WTC11 (cell line): ENCODE results near the gene SCD. TPM values are rescaled to one million over a fixed set of nuclear protein-coding genes. Genes with fewer than 3 reads are reported as not detected.
"Not testable (repeated sequence)": the region's sequence is repeated elsewhere in the genome, so short reads cannot be mapped to it uniquely, and the experiment has no call there.

Experiments used
- ATAC-seq: fragments of 200-7000 bp; cut with Tn5 transposase; 2 replicates; pipeline ENCODE4 v1.10.0; 2021; ENCODE audit warnings: mild to moderate bottlenecking, moderate library complexity
- CTCF ChIA-PET: fragments of 300-600 bp; sonication (Branson Sonifier 250); formaldehyde crosslinking; loops from one replicate; lab custom pipeline; 2021; ENCODE audit warnings: antibody characterized with exemption; lab: Charles Lee
- POLR2A ChIA-PET: fragments of 350-600 bp; sonication (Branson Sonifier 250); formaldehyde crosslinking; loops from one replicate; lab custom pipeline; 2021; ENCODE audit warnings: antibody characterized with exemption; lab: Charles Lee
- DNase-seq: peaks from one replicate; pipeline ENCODE4 v3.0.0; 2021; ENCODE audit warnings: low spot score
- H3K27ac Mint-ChIP-seq: 2 replicates; pipeline ENCODE4 v1.8.0; 2021; ENCODE audit warnings: mixed read lengths
- H3K27me3 Mint-ChIP-seq: 2 replicates; pipeline ENCODE4 v1.8.0; 2021; ENCODE audit warnings: low read depth, mild to moderate bottlenecking, moderate library complexity, mixed read lengths
- H3K36me3 Mint-ChIP-seq: 2 replicates; pipeline ENCODE4 v1.8.0; 2021; ENCODE audit warnings: mixed read lengths
- H3K4me1 Mint-ChIP-seq: 2 replicates; pipeline ENCODE4 v1.8.0; 2022; ENCODE audit warnings: mixed read lengths
- H3K4me3 Mint-ChIP-seq: 2 replicates; pipeline ENCODE4 v1.8.0; 2021; ENCODE audit warnings: mild to moderate bottlenecking, moderate library complexity, mixed read lengths
- H3K9me3 Mint-ChIP-seq: 2 replicates; pipeline ENCODE4 v1.8.0; 2021; ENCODE audit warnings: mixed read lengths
- JUN ChIP-seq: sonication (generic); formaldehyde crosslinking; IDR thresholded peaks from 2 replicates; pipeline ENCODE4 v1.8.0; 2023; ENCODE audit warnings: mild to moderate bottlenecking, missing genetic modification reagents
- MXD4 ChIP-seq: fragments of 250-450 bp; sonication (Bioruptor Pico); IDR thresholded peaks from 2 replicates; pipeline ENCODE4 v1.8.0; 2021; ENCODE audit warnings: mild to moderate bottlenecking, moderate library complexity, borderline replicate concordance
- NFATC4 ChIP-seq: fragments of 250-450 bp; sonication (Bioruptor Pico); IDR thresholded peaks from 2 replicates; pipeline ENCODE4 v1.9.0; 2021; ENCODE audit warnings: mild to moderate bottlenecking
- NR1H2 ChIP-seq: sonication (generic); formaldehyde crosslinking; IDR thresholded peaks from 2 replicates; pipeline ENCODE4 v1.9.0; 2021; ENCODE audit warnings: mild to moderate bottlenecking, moderate library complexity, missing genetic modification reagents
- SMAD3 ChIP-seq: sonication (generic); formaldehyde crosslinking; IDR thresholded peaks from 2 replicates; pipeline ENCODE4 v1.8.0; 2022; ENCODE audit warnings: missing genetic modification reagents, mild to moderate bottlenecking, borderline replicate concordance
- TP53 ChIP-seq: sonication (generic); formaldehyde crosslinking; IDR thresholded peaks from 2 replicates; pipeline ENCODE4 v1.8.1; 2023; ENCODE audit warnings: mild to moderate bottlenecking, missing genetic modification reagents
- ZNF121 ChIP-seq: sonication (generic); formaldehyde crosslinking; IDR thresholded peaks from 2 replicates; pipeline ENCODE4 v1.8.0; 2023; ENCODE audit warnings: missing genetic modification reagents
- ZNF219 ChIP-seq: sonication (generic); formaldehyde crosslinking; IDR thresholded peaks from 2 replicates; pipeline ENCODE4 v1.8.0; 2023; ENCODE audit warnings: missing genetic modification reagents, mild to moderate bottlenecking, borderline replicate concordance
- ZNF396 ChIP-seq: fragments of 250-450 bp; sonication (Bioruptor Pico); IDR thresholded peaks from 2 replicates; pipeline ENCODE4 v1.8.0; 2021; ENCODE audit warnings: mild to moderate bottlenecking, moderate library complexity, borderline replicate concordance
- total RNA-seq: library from RNA; stranded (reverse); gene quantifications from 3 replicates; pipeline ENCODE4 v1.2.3, GENCODE V29; 2021
- TF ChIP-seq, protein P1 (sequence below): sonication (generic); formaldehyde crosslinking; IDR thresholded peaks from 2 replicates; pipeline ENCODE4 v1.8.0; 2022; ENCODE audit warnings: mild to moderate bottlenecking, missing genetic modification reagents
- TF ChIP-seq, protein P2 (sequence below): sonication (generic); formaldehyde crosslinking; IDR thresholded peaks from 2 replicates; pipeline ENCODE4 v1.8.1; 2023; ENCODE audit warnings: mild to moderate bottlenecking, moderate library complexity, missing genetic modification reagents
- TF ChIP-seq, protein P3 (sequence below): fragments of 250-450 bp; sonication (Bioruptor Pico); IDR thresholded peaks from 2 replicates; pipeline ENCODE4 v1.9.0; 2021; ENCODE audit warnings: mild to moderate bottlenecking, borderline replicate concordance
- TF ChIP-seq, protein P4 (sequence below): fragments of 250-450 bp; sonication (Bioruptor Pico); IDR thresholded peaks from 2 replicates; pipeline ENCODE4 v1.8.0; 2021; ENCODE audit warnings: mild to moderate bottlenecking
- TF ChIP-seq, protein P5 (sequence below): sonication (generic); formaldehyde crosslinking; IDR thresholded peaks from 2 replicates; pipeline ENCODE4 v1.8.1; 2022; ENCODE audit warnings: mild to moderate bottlenecking, missing genetic modification reagents, moderate library complexity, borderline replicate concordance

Gene SCD
- total RNA-seq, 1 experiment from 2014 or later = 556 TPM

DNA sequence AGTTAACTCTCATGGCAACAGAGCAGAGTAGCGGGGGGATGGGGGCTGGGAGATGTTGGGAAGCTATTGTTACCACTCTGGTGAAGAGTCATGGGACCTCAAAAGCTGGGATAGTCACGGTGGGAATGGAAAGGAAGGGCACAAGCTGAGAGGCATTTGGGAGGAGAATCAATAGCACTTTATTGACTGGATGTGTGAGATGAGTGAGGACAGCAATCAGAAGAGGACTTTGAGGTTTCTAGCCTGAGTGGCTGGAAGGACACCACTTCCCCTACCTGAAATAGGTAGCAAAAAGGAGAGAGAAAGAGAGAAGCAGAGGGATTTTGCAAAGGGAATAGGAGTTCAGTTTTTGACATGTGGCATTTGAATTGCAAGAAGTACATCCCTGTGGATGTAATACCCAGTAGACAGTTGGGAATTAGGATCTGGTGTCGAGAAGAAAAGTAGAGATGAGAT is 27.2 kb downstream of the SCD start:
- Mint-ChIP-seq H3K4me1 (peaks cover 21% of the 10 kb centered on the region), H3K36me3 (no peaks in the 10 kb centered on the region), H3K27ac (no peak overlapping the region), H3K9me3 (no peaks in the 10 kb centered on the region), H3K4me3 (no peak overlapping the region), H3K27me3 (no peaks in the 10 kb centered on the region)
- TF ChIP-seq, protein P1, sequence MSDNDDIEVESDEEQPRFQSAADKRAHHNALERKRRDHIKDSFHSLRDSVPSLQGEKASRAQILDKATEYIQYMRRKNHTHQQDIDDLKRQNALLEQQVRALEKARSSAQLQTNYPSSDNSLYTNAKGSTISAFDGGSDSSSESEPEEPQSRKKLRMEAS (CRISPR knock-in tag) = no peak; the same call in 1 of the 2 replicates
- peak; percentile 40; the same call in 1 of the 2 replicates for TF ChIP-seq SMAD3 (CRISPR knock-in tag)
- POLR2A ChIA-PET = interaction anchor here (0.5 to 3.0 kb wide), 12 partner anchors 12 to 512 kb away, joined by 3 to 104 read pairs (median 4); partner anchors contain the start of gene SCD
- ATAC-seq = no peak
- DNase-seq = no peak
- CTCF ChIA-PET = interaction anchor here (1.0 to 2.0 kb wide), 7 partner anchors 21 to 145 kb away, joined by 3 to 21 read pairs (median 6); partner anchors contain the start of gene SCD

DNA sequence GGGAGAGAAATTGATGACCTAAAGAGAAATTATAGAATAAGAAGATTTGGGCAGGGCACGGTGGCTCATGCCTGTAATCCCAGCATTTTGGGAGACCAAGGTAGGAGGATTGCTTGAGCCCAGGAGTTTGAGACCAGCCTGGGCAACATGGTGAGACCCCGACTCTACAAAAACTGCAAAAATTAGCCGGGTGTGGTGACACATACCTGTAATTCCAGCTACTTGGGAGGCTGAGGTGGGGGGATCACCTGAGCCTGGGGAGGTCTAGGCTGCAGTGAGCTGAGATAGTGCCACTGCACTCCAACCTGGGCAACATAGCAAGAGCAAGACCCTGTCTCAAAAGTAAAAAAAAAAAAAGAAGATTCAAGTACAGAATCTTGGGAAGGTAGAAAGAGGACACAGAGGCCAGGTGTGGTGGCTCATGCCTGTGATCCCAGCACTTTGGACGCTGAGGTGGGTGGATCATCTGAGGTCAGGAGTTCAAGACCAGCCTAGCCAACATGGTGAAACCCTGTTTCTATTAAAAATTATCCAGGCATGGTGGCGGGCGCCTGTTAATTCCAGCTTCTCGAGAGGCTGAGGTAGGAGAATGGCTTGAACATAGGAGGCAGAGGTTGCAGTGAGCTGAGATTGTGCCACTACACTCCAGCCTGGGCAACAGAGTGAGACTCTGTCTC is 27.8 kb downstream of the SCD start:
- ChIA-PET CTCF (interaction anchor here (2.0 kb wide), 3 partner anchors 28 to 144 kb away, joined by 7 to 21 read pairs (median 8); partner anchors contain the start of gene SCD), POLR2A (interaction anchor here (0.5 to 3.0 kb wide), 7 partner anchors 17 to 512 kb away, joined by 3 to 104 read pairs (median 4); partner anchors contain the start of gene SCD)
- peak; percentile 80 for TF ChIP-seq ZNF121 (CRISPR knock-in tag)
- not testable (repeated sequence) for H3K27ac Mint-ChIP-seq, DNase-seq, ATAC-seq, H3K4me3 Mint-ChIP-seq, H3K9me3 Mint-ChIP-seq, H3K36me3 Mint-ChIP-seq, H3K27me3 Mint-ChIP-seq
- peaks cover 21% of the 10 kb centered on the region for H3K4me1 Mint-ChIP-seq

DNA sequence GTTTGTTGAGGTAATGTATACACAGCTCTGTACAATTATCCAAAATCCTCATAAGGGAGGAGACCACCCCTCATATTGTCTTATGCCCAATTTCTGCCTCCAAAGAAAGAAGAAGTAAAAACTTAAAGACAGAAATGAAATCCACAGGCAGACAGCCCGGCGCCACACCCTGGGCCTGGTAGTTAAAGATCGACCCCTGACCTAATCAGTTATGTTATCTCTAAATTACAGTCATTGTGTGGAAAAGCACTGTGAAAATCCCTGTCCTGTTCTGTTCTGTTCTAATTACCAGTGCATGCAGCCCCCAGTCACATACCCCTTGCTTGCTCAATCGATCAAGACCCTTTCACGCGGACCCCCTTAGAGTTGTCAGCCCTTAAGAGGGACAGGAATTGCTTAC is 29.6 kb downstream of the SCD start:
- H3K4me1 Mint-ChIP-seq, DNase-seq, H3K27me3 Mint-ChIP-seq, POLR2A ChIA-PET, ATAC-seq, H3K9me3 Mint-ChIP-seq, H3K4me3 Mint-ChIP-seq: not testable (repeated sequence)
- H3K27ac Mint-ChIP-seq = peak overlapping the region; percentile 57; the same call in 1 of the 2 replicates
- H3K36me3 Mint-ChIP-seq = peaks cover 18% of the 10 kb centered on the region
- CTCF ChIA-PET = interaction anchor here (1.1 kb wide), 1 partner anchor 159 kb away, joined by 4 read pairs; the partner anchor contains the start of gene HIF1AN

DNA sequence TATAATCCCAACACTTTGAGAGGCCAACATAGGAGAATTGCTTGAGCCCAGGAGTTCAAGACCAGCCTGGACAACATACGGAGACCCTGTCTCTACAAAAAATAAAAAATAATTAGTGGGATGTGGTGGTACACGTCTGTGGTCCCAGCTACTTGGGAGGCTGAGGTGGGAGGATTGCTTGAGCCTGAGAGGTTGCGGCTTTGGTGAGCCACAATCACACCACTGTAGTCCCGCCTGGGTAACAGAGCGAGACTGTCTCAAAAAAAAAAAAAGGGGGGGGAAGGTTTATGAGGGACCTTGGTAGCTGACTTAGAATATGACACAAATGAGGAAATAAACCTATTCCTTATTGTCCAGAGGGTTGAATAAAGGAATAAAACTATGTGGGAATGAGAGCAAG is 30.8 kb downstream of the SCD start:
- H3K4me1 Mint-ChIP-seq = peaks cover 5% of the 10 kb centered on the region; the same call in 1 of the 2 replicates
- TF ChIP-seq MXD4 (CRISPR knock-in tag) (no peak), TP53 (CRISPR knock-in tag) (no peak), NFATC4 (CRISPR knock-in tag) (no peak), JUN (CRISPR knock-in tag) (no peak), ZNF219 (no peak), ZNF396 (CRISPR knock-in tag) (no peak), NR1H2 (CRISPR knock-in tag) (no peak)
- TF ChIP-seq, protein P2, sequence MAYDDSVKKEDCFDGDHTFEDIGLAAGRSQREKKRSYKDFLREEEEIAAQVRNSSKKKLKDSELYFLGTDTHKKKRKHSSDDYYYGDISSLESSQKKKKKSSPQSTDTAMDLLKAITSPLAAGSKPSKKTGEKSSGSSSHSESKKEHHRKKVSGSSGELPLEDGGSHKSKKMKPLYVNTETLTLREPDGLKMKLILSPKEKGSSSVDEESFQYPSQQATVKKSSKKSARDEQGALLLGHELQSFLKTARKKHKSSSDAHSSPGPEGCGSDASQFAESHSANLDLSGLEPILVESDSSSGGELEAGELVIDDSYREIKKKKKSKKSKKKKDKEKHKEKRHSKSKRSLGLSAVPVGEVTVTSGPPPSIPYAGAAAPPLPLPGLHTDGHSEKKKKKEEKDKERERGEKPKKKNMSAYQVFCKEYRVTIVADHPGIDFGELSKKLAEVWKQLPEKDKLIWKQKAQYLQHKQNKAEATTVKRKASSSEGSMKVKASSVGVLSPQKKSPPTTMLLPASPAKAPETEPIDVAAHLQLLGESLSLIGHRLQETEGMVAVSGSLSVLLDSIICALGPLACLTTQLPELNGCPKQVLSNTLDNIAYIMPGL (CRISPR knock-in tag) = no peak
- TF ChIP-seq, protein P3, sequence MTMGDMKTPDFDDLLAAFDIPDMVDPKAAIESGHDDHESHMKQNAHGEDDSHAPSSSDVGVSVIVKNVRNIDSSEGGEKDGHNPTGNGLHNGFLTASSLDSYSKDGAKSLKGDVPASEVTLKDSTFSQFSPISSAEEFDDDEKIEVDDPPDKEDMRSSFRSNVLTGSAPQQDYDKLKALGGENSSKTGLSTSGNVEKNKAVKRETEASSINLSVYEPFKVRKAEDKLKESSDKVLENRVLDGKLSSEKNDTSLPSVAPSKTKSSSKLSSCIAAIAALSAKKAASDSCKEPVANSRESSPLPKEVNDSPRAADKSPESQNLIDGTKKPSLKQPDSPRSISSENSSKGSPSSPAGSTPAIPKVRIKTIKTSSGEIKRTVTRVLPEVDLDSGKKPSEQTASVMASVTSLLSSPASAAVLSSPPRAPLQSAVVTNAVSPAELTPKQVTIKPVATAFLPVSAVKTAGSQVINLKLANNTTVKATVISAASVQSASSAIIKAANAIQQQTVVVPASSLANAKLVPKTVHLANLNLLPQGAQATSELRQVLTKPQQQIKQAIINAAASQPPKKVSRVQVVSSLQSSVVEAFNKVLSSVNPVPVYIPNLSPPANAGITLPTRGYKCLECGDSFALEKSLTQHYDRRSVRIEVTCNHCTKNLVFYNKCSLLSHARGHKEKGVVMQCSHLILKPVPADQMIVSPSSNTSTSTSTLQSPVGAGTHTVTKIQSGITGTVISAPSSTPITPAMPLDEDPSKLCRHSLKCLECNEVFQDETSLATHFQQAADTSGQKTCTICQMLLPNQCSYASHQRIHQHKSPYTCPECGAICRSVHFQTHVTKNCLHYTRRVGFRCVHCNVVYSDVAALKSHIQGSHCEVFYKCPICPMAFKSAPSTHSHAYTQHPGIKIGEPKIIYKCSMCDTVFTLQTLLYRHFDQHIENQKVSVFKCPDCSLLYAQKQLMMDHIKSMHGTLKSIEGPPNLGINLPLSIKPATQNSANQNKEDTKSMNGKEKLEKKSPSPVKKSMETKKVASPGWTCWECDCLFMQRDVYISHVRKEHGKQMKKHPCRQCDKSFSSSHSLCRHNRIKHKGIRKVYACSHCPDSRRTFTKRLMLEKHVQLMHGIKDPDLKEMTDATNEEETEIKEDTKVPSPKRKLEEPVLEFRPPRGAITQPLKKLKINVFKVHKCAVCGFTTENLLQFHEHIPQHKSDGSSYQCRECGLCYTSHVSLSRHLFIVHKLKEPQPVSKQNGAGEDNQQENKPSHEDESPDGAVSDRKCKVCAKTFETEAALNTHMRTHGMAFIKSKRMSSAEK = no peak
- TF ChIP-seq, protein P4, sequence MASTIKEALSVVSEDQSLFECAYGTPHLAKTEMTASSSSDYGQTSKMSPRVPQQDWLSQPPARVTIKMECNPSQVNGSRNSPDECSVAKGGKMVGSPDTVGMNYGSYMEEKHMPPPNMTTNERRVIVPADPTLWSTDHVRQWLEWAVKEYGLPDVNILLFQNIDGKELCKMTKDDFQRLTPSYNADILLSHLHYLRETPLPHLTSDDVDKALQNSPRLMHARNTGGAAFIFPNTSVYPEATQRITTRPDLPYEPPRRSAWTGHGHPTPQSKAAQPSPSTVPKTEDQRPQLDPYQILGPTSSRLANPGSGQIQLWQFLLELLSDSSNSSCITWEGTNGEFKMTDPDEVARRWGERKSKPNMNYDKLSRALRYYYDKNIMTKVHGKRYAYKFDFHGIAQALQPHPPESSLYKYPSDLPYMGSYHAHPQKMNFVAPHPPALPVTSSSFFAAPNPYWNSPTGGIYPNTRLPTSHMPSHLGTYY (CRISPR knock-in tag) = no peak
- TF ChIP-seq, protein P5, sequence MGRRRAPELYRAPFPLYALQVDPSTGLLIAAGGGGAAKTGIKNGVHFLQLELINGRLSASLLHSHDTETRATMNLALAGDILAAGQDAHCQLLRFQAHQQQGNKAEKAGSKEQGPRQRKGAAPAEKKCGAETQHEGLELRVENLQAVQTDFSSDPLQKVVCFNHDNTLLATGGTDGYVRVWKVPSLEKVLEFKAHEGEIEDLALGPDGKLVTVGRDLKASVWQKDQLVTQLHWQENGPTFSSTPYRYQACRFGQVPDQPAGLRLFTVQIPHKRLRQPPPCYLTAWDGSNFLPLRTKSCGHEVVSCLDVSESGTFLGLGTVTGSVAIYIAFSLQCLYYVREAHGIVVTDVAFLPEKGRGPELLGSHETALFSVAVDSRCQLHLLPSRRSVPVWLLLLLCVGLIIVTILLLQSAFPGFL (CRISPR knock-in tag) = no peak
- no peak overlapping the region for H3K4me3 Mint-ChIP-seq
- no peak for DNase-seq
- H3K27me3 Mint-ChIP-seq = no peaks in the 10 kb centered on the region
- POLR2A ChIA-PET = no interaction called here
- H3K36me3 Mint-ChIP-seq = peaks cover 30% of the 10 kb centered on the region
- no peak overlapping the region for H3K27ac Mint-ChIP-seq
- ATAC-seq = no peak
- no peaks in the 10 kb centered on the region for H3K9me3 Mint-ChIP-seq
- CTCF ChIA-PET = interaction anchor here (0.9 to 1.1 kb wide), 2 partner anchors 35 to 141 kb away, joined by 4 to 6 read pairs; no protein-coding TSS in a partner anchor
